DOHH2 (cell line): ENCODE data around the gene PPARD.

Experiments used
- H3F3A ChIP-seq: fragments of 200-600 bp; sonication (generic), shearing (Covaris generic); 2 replicates; pipeline ENCODE4 v1.6.0; 2016; ENCODE audit warnings: antibody characterized with exemption, mild to moderate bottlenecking; ENCODE audit not compliant: control insufficient read depth, insufficient read depth
- H3K27ac ChIP-seq: fragments of 200-600 bp; sonication (generic); 2 replicates; pipeline ENCODE4 v1.5.1; 2014; ENCODE audit warnings: low read depth, mild to moderate bottlenecking, low read length, moderate library complexity
- H3K27me3 ChIP-seq: fragments of 200-600 bp; sonication (generic); 2 replicates; pipeline ENCODE4 v1.6.1; 2014; ENCODE audit warnings: mild to moderate bottlenecking, low read length, mixed read lengths; ENCODE audit not compliant: control insufficient read depth
- H3K36me3 ChIP-seq: fragments of 200-600 bp; sonication (generic); 2 replicates; pipeline ENCODE4 v1.6.1; 2014; ENCODE audit warnings: mild to moderate bottlenecking, low read length, moderate library complexity, mixed read lengths; ENCODE audit not compliant: control insufficient read depth
- H3K4me1 ChIP-seq: fragments of 200-600 bp; sonication (generic); 2 replicates; pipeline ENCODE4 v1.6.1; 2014; ENCODE audit warnings: mild to moderate bottlenecking, low read length, mixed read lengths; ENCODE audit not compliant: control insufficient read depth
- H3K4me2 ChIP-seq: fragments of 200-600 bp; sonication (generic); 2 replicates; pipeline ENCODE4 v1.6.0; 2014; ENCODE audit warnings: mild to moderate bottlenecking, low read length, moderate library complexity
- H3K4me3 ChIP-seq: fragments of 200-600 bp; sonication (generic); 2 replicates; pipeline ENCODE4 v1.5.1; 2014; ENCODE audit warnings: mild to moderate bottlenecking, low read length, mixed read lengths
- H3K79me2 ChIP-seq: fragments of 200-600 bp; sonication (generic); 2 replicates; pipeline ENCODE4 v1.6.1; 2014; ENCODE audit warnings: mild to moderate bottlenecking, low read length, mixed read lengths; ENCODE audit not compliant: control insufficient read depth
- H3K9me2 ChIP-seq: fragments of 200-600 bp; sonication (generic); replicated peaks from 2 replicates; pipeline ENCODE4 v1.6.1; 2014; ENCODE audit warnings: mild to moderate bottlenecking, low read length, mixed read lengths; ENCODE audit not compliant: control insufficient read depth
- H3K9me3 ChIP-seq: fragments of 200-600 bp; sonication (generic); 2 replicates; pipeline ENCODE4 v1.6.1; 2014; ENCODE audit warnings: antibody characterized with exemption, low read length, mixed read lengths; ENCODE audit not compliant: control insufficient read depth, insufficient read depth
- H4K20me1 ChIP-seq: fragments of 200-600 bp; sonication (generic); 2 replicates; pipeline ENCODE4 v1.6.0; 2014; ENCODE audit warnings: low read depth, mild to moderate bottlenecking, antibody characterized with exemption, low read length, moderate library complexity; ENCODE audit not compliant: control insufficient read depth, insufficient read depth
- CTCF ChIP-seq: fragments of 200-600 bp; sonication (generic); IDR thresholded peaks from one replicate; pipeline ENCODE4 v1.5.1; 2014; ENCODE audit warnings: antibody characterized with exemption, mild to moderate bottlenecking, low read depth, low read length; ENCODE audit not compliant: poor library complexity, severe bottlenecking
- EZH2phosphoT487 ChIP-seq: fragments of 200-600 bp; sonication (generic); IDR thresholded peaks from 2 replicates; pipeline ENCODE4 v1.6.1; 2017; ENCODE audit warnings: borderline replicate concordance, mild to moderate bottlenecking, antibody characterized with exemption, low read length, moderate library complexity, mixed read lengths

Gene PPARD

GRCh38 chr6:35475573-35475972, 133.2 kb downstream of the PPARD start:
- no peak overlapping the region for H3K4me3 ChIP-seq
- H3K9me3 ChIP-seq = no peaks in the 10 kb centered on the region
- H3K4me2 ChIP-seq = no peak overlapping the region
- H3K9me2 ChIP-seq = no peaks in the 10 kb centered on the region
- H3K36me3 ChIP-seq = peaks cover 28% of the 10 kb centered on the region
- H4K20me1 ChIP-seq = peaks cover 10% of the 10 kb centered on the region; the same call in 1 of the 2 replicates
- H3K4me1 ChIP-seq = peaks cover 18% of the 10 kb centered on the region
- H3K27ac ChIP-seq = no peak overlapping the region
- no peak for TF ChIP-seq CTCF
- no peak for TF ChIP-seq EZH2phosphoT487
- peaks cover 6% of the 10 kb centered on the region for H3K79me2 ChIP-seq
- peaks cover 53% of the 10 kb centered on the region for H3F3A ChIP-seq
- peaks cover 7% of the 10 kb centered on the region; the same call in 1 of the 2 replicates for H3K27me3 ChIP-seq

- H3F3A ChIP-seq = peaks cover 49% of the 10 kb centered on the region
- TF ChIP-seq CTCF (no peak), EZH2phosphoT487 (no peak)
- no peaks in the 10 kb centered on the region for H3K9me3 ChIP-seq
- no peak overlapping the region for H3K27ac ChIP-seq
- H3K9me2 ChIP-seq = no peaks in the 10 kb centered on the region
- no peak overlapping the region for H3K4me3 ChIP-seq
- H3K4me1 ChIP-seq = peaks cover 13% of the 10 kb centered on the region
- peaks cover 24% of the 10 kb centered on the region for H3K36me3 ChIP-seq
- no peak overlapping the region for H3K4me2 ChIP-seq
- H4K20me1 ChIP-seq = peaks cover 6% of the 10 kb centered on the region; the same call in 1 of the 2 replicates
- H3K27me3 ChIP-seq = peaks cover 9% of the 10 kb centered on the region
- H3K79me2 ChIP-seq = peaks cover 2% of the 10 kb centered on the region; the same call in 1 of the 2 replicates
These were observed 133.6 kb downstream of the PPARD start for GRCh38 chr6:35476004-35476403.

GRCh38 chr6:35477028-35477427, 134.7 kb downstream of the PPARD start:
- H3F3A ChIP-seq = peaks cover 39% of the 10 kb centered on the region
- no peak overlapping the region for H3K4me2 ChIP-seq
- 0 out of 2 replicates have a peak, but pooled peaks cover 4% of the 10 kb centered on the region for H4K20me1 ChIP-seq
- H3K9me2 ChIP-seq = no peaks in the 10 kb centered on the region
- H3K27ac ChIP-seq = no peak overlapping the region
- TF ChIP-seq EZH2phosphoT487 (no peak), CTCF (no peak)
- H3K27me3 ChIP-seq = peaks cover 15% of the 10 kb centered on the region
- H3K79me2 ChIP-seq = no peaks in the 10 kb centered on the region
- H3K36me3 ChIP-seq = peaks cover 14% of the 10 kb centered on the region
- peaks cover 4% of the 10 kb centered on the region; the same call in 1 of the 2 replicates for H3K4me1 ChIP-seq
- no peaks in the 10 kb centered on the region for H3K9me3 ChIP-seq
- no peak overlapping the region for H3K4me3 ChIP-seq
